Measurements from ENCODE around the gene CELF4.
"Not testable (repeated sequence)": the region's sequence is repeated elsewhere in the genome, so short reads cannot be mapped to it uniquely, and the experiment has no call there.

CELF4 gene

DNA sequence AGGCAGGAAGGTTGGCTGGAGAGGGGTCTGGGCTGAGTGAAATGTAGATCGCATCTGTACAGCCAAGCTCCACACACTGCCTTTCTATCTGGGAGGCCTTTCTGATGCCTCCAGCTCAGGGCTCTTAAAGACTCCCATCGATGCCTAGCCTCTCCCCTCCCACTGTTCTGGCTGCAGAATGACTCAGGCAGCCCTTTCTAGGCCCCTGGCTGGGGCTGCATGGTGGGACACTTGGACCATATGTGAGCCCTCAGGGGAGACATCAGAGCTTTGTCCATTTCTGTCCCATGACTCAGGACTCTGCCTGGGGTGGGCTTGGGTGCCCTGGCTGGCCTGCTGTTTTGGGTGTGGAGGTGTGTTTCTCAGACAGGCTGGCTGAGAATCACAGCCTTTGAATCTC lies 101.3 kb downstream of the CELF4 start:
- no peak for DNase-seq (ENCODE audit: low spot score)

DNA sequence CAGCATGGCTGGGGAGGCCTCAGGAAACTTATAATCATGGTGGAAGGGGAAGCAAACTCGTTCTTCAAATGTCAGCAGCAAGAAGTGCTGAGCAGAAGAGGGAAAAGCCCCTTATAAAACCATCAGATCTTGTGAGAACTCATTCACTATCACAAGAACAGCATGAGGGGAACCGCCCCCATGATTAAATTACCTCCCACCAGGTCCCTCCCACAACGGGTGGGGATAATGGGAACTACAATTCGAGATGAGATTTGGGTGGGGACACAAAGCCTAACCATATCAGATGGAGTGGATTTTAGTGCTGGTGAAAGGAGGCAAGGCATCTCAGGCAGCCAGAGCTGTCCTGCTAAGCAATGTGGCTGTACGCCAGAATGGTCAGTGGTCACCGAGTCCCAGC lies 104.3 kb downstream of the CELF4 start:
- not testable (repeated sequence) for DNase-seq (ENCODE audit: low spot score)

DNA sequence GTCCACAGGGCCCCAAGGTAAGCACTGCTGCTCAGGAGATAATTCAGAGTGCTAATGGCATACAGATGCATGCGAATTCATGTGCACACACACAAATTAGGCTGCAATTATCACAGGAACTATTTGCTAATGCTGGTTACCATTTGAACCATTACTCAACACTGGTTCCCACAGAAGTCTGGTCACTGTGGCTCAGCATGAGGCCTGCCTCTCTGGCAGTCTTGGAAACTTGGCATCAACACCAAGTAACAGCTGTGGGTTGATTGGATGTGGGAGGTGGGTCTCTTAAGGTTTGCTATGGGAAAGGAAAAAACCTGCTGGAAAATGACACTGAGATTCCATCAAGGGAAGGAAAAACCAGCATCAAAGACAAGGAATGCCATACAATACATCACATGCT lies 105.0 kb downstream of the CELF4 start:
- DNase-seq (ENCODE audit: low spot score) = no peak

DNA sequence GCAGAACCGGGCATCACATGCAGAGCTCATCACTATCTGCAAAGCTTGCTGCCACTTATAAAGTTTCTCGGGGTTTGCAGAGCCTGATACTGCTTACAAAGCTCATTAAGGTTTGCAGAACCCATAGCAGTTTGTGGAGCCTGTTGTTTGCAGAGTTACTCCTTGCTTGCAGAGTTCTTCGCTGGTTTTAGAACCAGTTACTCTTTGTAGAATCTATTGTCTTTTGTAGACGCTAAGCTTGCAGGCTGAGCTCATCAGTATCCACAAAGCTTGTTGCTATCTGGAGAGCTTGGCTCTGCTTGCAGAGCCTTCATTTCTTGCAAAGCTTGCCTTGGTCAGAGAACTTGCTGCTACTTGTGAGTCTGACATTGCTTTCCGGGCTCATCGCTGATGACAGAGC lies 106.9 kb downstream of the CELF4 start:
- no peak for DNase-seq (ENCODE audit: low spot score)

DNA sequence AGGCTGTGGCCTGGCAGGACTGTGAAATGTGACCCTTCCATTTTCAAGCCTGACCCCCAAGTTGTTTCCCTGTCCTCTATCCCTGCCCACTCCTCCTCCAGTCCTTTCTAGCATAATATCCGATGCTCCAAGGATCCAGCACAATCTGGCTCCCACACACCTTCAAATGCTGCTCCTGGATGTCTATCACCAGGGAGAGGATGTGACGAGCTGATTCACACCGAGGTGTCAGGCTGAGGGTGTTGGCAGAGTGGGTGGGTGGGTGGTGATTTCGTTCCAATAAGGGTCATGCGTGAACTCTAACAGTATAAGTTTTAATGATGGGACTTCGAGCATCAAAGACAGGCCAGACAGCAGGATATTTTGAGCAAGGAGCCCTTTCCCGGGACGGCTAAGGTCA lies 107.8 kb downstream of the CELF4 start:
- no peak for DNase-seq (ENCODE audit: low spot score)

DNA sequence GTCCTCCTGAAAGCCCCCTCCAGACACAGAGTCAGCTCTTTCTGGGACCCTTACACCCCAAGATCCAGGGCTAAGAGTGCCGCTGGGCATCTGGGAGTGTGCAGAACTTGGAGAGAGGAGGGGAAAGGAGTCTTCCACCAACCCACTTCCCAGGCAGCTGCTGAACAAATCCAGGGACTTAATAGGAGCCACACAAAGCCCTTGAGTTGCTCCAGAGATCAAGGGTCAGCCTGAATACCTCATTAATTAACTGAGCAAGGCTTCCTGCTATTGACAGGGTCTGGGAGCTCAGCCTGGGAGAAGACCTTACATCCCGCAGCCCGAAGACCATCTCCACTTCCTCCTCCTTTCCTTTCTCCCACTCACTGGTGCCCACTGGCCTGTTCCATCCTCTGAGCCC lies 108.3 kb downstream of the CELF4 start:
- no peak for DNase-seq (ENCODE audit: low spot score)

DNA sequence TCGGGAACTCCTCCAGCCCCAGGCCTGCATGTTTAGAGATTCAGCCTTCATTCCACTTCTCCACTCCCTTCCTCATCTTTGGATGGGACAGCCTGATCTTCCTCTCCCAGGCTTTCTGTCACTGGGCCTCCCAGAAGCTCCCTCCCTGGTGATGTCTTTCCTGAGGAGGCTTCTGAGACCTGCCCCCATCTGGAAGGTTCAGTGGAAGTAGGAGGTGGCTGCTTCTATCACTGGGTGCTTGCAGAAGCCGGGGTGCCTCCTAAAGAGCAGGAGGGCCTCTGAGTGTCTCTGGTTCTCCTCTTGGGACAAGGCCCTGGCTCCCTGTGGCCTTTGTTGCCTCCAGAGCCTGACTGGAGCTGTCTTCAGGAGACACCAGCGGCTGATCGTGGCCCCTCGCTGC lies 108.7 kb downstream of the CELF4 start:
- no peak for DNase-seq (ENCODE audit: low spot score)

DNA sequence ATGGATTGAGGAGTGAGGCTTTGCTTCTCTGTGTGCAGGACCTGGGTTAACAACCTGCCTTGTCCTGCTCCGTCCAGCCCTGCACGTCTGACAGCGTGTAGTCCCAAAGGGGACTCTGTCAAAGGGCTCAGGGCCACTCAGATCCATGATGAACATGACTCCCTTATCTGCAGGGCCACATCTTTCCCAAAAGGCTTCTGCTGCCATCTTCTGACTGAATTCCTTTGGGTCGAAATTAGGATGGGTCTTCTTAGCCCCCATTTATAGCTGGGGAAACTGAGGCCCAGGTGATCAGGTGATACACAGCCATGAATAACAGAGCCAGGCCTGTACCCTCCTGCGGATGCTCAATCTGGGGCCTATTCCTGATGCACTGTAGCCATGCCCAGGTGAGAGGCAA lies 109.2 kb downstream of the CELF4 start:
- DNase-seq (ENCODE audit: low spot score) = no peak

DNA sequence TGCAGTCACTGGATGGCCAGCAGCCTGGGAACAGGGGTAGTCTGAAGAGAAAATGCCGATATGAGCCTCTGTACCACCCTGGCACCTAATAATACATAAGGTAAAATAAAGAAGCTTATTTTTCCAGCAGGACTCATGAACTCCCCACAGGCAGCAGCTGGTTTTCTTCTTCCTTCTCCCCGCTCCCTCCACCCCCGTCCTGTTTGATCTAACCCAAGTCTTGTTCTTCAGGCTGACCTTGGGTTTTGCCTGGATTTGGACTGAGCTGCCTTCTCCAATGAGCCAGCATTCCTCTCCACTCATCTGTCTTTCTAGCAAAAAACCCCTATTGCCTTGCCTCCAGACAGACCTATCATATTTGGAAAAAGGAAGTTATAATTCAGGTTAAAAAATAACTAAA lies 111.8 kb downstream of the CELF4 start:
- no peak for DNase-seq (ENCODE audit: low spot score)

DNA sequence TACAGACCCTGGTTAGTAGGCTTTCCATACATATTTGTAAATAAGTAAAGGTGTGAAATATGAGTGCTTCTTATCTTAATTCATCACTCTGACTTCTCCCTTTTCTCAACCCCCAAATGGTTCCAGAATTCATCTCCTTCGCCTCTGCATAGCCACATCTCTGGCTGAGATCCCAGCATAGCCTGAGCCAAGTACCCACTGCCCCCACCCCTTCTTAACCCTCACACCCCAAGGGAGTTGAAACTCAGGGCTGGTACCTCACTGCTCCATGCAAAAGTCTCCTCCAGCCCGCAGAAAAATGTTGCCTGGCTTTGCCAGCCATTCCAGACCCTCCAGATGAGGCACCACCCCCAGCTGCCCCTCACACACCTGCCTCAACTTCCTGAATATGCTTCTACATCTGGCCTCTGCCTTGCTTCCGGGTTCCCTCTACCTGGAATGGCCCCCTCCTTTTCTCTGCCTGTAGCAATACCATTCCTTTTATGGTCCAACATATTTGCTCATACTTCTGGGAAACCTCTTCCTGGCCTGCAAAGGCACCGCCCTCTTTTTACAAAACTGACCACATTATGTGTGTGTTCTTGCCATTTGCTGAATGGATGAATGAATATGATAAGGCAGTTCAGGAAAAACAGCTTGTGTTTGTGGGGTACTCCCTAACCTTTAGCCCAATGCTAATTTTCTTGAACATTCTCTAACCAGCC lies 112.8 kb downstream of the CELF4 start:
- DNase-seq (ENCODE audit: low spot score) = no peak

DNA sequence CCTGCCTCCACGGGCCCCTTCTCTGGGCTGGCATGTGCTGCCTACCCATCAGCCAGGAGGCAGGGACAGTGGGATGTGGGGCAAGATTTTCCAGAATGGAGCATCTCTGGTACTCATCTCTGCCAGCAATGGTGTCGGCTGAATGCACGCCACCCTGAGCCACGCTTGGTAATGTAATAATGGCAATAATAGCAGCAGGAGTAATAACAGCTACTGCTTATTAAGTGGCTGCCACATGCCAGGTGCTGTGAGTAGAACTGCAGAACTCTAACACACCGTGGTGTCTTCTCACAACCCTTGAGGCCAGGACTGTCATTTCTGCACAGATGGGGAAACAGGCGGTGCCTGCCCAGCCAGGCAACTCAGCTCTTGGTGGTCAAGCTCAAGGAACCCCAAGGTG lies 113.6 kb downstream of the CELF4 start:
- no peak for DNase-seq (ENCODE audit: low spot score)

DNA sequence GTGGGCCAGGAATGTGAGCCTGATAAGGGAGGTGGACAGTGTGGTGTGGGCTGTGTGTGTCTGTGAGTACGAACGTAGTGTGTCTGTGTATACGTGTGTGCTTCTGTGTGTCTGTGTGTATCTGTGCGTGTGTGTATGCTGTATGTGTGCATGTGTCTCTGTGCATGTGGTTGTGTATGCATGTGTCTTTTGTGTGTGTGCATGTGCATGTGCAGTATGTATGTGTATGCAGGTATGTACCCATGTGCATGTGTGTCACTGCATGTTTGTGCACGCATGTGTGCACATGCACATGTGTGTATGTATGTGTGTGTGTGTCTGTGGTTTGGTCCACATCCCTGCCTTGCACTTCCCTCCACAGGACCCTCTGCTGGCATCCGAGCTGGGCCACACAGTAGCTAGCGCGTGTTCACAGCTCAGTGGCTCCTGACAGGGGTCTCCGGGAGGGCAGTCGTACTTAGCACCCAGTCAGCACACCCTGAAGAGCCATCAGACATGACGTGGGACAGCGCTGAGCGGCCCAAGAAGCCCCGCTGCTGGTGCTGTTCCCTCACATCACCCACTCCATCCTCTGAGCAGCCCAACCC lies 114.3 kb downstream of the CELF4 start:
- no peak for DNase-seq (ENCODE audit: low spot score)

DNA sequence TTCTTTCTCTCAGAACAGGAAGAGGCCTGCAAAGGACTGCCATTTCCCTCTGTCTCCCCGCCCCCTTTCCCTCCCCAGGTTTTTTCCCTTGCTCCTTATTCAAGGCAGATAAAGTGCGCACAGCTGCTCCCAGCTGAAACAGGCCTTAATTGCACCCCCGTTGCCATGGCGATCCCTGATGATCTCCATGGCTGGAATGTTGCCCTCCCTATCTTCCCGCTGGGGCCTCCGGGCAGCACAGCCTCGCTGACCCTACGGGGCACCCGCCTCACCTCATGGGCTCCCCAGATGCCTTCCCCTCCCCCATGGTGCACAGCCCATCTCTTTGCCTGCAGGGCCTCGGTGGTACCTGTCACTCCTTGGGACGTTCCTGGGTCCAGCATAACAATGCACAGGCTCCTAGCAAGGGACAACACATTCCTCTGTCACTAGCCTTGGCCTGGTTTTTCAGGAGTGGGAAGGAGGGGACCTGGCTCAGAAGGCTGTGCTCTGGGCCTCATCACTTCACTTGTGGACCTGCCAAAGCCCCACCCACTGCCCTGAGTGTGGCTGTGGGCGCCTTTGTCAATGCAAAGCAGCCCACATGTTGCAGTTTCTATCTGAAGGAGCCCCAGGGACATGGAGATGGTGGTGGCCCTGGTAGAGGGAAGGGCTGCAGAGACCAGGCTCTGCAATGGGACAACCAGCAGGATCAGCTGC lies 115.0 kb downstream of the CELF4 start:
- no peak for DNase-seq (ENCODE audit: low spot score)

DNA sequence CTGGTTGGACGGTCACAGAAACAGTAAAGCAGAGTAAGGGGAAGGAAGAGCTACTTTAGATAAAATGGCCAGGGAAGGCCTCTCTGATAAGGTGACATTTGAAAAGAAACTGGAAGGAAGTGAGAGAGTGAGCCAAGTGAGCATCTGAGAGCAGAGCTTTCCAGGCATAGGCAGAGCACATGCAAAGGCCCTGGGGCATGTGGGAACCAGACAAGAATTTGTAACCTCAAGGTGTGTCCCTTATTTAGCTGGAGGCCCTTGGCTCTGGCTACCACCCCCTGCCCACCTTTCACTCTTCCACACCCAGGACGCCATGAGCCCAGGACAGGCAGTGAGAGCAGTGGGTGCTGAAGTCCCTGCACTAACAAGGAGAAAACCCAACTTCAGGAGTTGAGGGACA lies 116.0 kb downstream of the CELF4 start:
- no peak for DNase-seq (ENCODE audit: low spot score)

DNA sequence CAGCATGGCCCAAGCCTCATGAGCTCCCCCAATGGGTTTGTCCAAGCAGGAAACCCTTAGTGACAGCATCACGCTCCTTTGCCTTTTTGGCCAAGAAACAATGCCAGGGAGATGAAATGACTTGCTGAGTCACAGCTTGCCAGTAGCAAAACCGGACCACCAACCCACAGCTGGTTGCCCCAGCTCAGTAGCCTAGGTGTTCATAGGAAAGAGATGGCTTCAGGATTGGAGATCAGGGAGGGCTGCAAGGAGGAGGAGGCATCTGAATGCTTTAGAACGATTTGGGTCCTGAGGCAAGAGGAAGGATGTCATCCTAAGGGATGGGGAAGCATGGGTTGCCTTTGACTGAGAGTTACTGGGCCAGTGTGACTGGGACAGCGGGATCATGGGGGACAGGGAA lies 116.7 kb downstream of the CELF4 start:
- DNase-seq (ENCODE audit: low spot score) = no peak

DNA sequence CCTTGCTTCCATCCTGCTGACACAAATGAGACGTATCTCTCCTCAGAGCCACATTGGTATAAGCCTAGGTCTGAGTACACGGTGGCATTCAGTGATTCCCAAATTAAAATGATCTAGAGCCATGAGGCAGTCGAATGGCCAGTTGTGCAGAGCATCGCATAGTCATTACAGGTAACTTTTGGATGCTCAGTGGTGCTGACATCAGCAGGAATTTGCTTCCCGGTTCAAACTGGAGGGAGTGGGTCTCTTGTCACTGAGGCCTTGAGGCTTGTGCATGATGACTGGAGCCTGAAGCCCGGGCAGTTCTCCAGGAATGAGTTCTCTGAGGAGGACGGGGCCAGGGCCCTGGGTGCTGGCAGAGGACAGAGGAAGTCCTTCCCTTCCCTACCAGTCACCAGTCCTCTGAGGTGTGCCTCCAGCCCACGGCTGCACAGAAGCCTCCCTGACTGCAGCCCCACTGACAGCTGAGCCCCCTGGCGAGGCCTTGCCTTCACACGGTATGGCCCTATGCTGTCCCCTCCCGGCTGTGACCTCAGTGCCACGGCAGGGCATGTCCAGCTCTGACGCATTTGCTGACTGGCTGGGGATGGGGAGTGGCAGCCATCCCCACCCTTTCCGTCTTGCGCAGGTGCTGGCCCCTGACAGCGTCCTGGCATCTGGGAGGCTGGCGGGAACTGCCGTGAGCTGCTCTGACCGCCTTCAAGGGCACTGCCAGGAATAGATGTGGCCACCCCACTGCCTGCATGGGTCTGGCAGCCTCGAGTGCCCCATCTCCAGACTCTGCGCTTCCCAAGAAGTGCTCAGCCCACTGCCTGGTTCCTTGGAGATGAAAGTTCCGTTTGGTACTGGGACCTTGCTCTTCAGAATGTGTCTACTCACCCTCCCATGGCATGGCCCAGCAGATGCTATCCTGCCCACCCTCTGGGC lies 117.4 kb downstream of the CELF4 start:
- no peak for DNase-seq (ENCODE audit: low spot score)

DNA sequence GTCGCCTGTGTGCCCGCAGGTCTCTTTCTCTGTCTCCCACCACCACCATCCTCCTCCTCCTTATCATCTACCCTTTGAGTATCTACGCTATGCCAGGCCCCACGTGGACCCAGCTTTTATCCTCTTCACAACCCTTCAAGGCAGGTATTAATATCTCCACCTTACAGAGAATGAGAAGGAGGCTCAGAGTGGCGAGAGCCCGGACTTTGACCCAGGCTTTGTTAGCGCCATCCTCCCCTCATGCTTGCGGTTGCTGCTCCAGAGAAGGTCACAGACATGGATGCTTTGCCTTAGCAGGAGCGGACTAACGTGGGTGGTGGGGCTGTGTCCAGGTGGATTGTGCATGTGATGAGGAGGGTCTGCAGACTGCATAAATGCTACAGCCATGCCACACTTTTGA lies 119.8 kb downstream of the CELF4 start:
- no peak for DNase-seq (ENCODE audit: low spot score)

DNA sequence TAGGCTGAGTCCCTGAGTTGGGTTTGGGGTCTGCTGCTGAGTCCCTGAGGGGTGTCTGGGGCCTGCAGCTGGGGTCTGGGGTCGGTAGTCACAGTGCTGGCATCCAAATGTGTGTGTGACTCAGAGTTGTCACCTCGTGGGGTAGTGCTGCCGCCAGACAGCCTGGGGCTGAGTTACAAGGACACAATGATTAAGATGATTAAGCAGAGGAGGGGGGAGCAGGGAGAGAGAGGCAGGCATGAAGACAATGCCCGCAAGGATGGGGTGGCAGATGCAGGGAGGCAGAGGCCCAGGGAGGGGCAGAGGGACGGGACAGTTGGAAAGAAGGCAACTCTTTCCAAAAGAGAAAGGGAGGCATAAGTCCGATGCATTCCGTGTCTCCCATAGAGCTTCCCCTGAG lies 120.2 kb downstream of the CELF4 start:
- DNase-seq (ENCODE audit: low spot score) = no peak

DNA sequence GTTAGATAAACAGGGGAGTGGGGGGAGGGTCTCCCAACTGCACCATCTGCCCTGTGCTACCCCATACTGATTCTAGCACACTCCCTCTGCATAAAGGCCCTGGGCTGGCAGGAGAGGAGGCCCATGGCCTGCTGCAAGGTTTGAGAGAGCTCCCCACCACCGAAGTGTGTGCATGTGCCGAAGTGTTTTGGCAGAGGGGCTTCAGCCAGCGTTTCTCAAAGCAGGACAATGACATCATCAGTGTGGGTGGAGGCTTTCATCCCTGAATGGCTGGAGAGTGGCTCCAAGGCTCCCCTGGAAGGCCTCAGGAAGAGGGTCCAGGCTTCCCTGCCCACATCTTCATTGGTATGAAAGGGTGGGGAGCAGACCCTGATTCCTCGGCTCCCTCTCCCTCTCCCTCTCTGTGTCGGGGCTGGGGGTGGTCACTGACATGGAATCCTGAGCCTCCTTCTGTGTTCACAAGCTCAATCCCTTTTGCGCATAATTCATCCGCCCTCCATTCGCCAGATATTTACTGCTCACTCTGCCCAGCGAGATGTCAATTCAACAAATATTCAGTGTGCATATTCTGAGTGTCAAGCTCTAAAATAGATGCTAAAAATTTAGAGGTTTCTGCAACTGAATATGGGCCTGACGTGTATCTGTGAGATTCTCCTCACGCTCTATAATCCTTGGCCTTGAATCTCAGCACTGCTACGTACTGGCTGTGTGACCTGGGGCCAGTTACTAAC lies 122.1 kb downstream of the CELF4 start:
- DNase-seq (ENCODE audit: low spot score) = no peak

DNA sequence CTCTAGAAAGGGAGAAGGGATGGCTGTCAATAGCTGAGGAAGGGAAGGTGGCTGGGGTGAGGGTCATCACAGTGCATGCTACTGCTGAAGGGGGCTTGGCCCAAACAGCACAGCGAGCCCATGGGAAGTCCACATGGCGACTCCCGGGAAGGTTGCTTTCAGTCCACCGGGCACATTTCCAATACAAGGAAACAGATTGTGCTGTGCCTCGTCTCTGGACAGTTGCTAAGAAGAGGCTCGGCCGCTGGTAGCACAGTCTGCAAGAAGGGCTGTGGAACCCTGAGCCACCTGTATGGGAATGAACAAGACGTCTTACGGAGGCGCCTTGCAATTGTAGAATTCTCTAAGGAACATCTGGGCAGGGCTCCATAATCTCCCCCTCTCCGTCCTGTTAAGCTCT lies 123.1 kb downstream of the CELF4 start:
- no peak for DNase-seq (ENCODE audit: low spot score)

DNA sequence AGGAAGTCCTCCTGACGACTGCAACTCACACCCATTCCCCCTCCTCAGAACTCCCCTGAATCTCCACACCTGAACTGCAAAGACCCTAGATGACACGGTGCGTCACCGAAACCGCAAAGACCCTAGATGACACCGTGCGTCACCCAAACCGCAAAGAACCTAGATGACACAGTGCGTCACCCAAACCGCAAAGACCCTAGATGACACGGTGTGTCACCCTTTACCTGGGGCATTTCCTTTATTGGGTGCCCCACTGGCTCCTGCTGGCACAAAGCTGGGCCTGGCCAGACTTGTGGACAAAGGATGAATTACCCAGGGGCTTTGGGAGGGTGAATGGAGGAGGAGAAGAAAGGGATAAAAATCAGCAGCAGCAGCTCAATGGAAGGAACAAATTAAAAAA lies 123.8 kb downstream of the CELF4 start:
- no peak for DNase-seq (ENCODE audit: low spot score)

DNA sequence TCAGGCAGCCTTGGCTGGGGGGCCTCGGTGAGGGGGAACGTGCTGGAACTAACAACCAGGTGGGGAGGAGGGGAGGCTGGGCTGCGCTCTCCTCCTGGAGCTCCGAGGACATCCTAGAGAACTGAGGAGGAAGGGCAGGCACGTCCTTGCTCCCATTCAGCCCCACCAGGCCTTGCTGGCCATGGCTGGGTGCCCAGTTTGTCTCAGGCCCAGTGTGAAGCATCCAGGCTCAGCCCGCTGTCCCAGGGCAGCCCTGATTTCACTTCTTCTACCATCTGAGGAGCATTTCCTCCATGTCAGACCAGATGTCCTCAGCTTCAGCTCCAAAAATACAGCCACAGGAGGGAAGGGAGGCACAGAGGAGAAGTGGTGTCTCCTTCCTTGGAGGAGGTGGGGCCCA lies 125.4 kb downstream of the CELF4 start:
- DNase-seq (ENCODE audit: low spot score) = no peak
